Gastroesophageal sphincter (tissue), 4 donors: ENCODE measurements around the gene COL11A2. TPM values are rescaled to one million over a fixed set of nuclear protein-coding genes. Genes with fewer than 3 reads are reported as not detected.
A peak's percentile ranks its signal among the peaks of the same experiment; 100 is the strongest.

Source experiments
- ATAC-seq: fragments of 150-250 bp; one replicate; pipeline ENCODE4 v1.9.1; 2016; ENCODE audit warnings: mild to moderate bottlenecking, moderate library complexity
- H3K27ac ChIP-seq, 4 donors: fragments of 200-600 bp; sonication (generic) in 3 of 4; 1 replicate in 3 of 4; 2 replicates in 1 of 4; pipeline ENCODE4 v1.5.1; 2016 to 2019
- H3K27me3 ChIP-seq: fragments of 200-600 bp; sonication (generic); one replicate; pipeline ENCODE4 v1.5.1; 2019
- H3K36me3 ChIP-seq, 2 donors: fragments of 200-600 bp; sonication (generic); one replicate each; pipeline ENCODE4 v1.5.1; 2019; ENCODE audit warnings: control low read depth in 1 of 2
- H3K4me1 ChIP-seq, 3 donors: fragments of 200-600 bp; sonication (generic); 1 replicate in 2 of 3; 2 replicates in 1 of 3; pipeline ENCODE4 v1.5.1; 2016 to 2019; ENCODE audit warnings: control low read depth in 2 of 3
- H3K4me3 ChIP-seq, 2 donors: fragments of 200-600 bp; sonication (generic); one replicate each; pipeline ENCODE4 v1.5.1; 2019; ENCODE audit warnings: mild to moderate bottlenecking in 1 of 2, moderate library complexity in 1 of 2
- H3K9me3 ChIP-seq, 3 donors: fragments of 200-600 bp; sonication (generic); one replicate each; pipeline ENCODE4 v1.5.1; 2017 to 2019; ENCODE audit warnings: control low read depth in 2 of 3
- CTCF ChIP-seq, 4 experiments: fragments of 200-600 bp in 2 of 4; fragments of 450-650 bp in 2 of 4; sonication (generic) in 1 of 4; IDR thresholded peaks; one replicate each; pipeline ENCODE4 v1.5.1; 2017 to 2019; ENCODE audit warnings: antibody characterized with exemption in 4 of 4, mild to moderate bottlenecking in 2 of 4, moderate library complexity in 2 of 4
- EP300 ChIP-seq: sonication (generic); formaldehyde crosslinking; IDR thresholded peaks from one replicate; pipeline ENCODE4 v1.6.1; 2017; ENCODE audit warnings: antibody characterized with exemption, mild to moderate bottlenecking
- POLR2A ChIP-seq, 2 donors: fragments of 450-650 bp; IDR thresholded peaks; one replicate each; pipeline ENCODE4 v1.6.1; 2017; ENCODE audit warnings: antibody characterized with exemption in 2 of 2, mild to moderate bottlenecking in 2 of 2, moderate library complexity in 1 of 2
- POLR2AphosphoS5 ChIP-seq: sonication (generic); formaldehyde crosslinking; IDR thresholded peaks from one replicate; pipeline ENCODE4 v1.6.1; 2017; ENCODE audit warnings: antibody characterized with exemption
- WGBS, 2 donors: methylation state at CpG; one replicate each; pipeline ENCODE4 v1.1.5; 2018; ENCODE audit warnings: low coverage in 1 of 2; 5-methylcytosine and 5-hydroxymethylcytosine counted together
- total RNA-seq, 4 donors: library from RNA; depleted of rRNA; stranded (reverse); fragments of >200 nt; gene quantifications; one replicate each; pipeline ENCODE4 v1.1.0, GENCODE V29; 2016

COL11A2 gene
- total RNA-seq, 4 donors from 2014 or later: 0.35 to 1.4 (median 0.45) TPM

- Histone ChIP-seq H3K4me1 (peaks cover 13 to 56% (median 20%) of the 10 kb centered on the region in 3 donors), H3K27ac (peak overlapping the region in 1 of 4 donors; percentile 15), H3K36me3 (peaks cover 0 to 56% of the 10 kb centered on the region in 2 donors), H3K4me3 (no peak overlapping the region), H3K27me3 (no peaks in the 10 kb centered on the region), H3K9me3 (no peaks in the 10 kb centered on the region)
- ATAC-seq: no peak
- TF ChIP-seq POLR2A (IDR thresholded peaks at IDR 0.05) (no peak), EP300 (no peak), CTCF (IDR thresholded peaks at IDR 0.05) (no peak), POLR2AphosphoS5 (no peak)
- 47 to 79% methylated on average over 3 to 5 of the region's 6 CpGs for WGBS, 2 donors
Observed at GRCh38 chr6:33198159-33198852, 6.0 kb upstream of the COL11A2 start.

DNA sequence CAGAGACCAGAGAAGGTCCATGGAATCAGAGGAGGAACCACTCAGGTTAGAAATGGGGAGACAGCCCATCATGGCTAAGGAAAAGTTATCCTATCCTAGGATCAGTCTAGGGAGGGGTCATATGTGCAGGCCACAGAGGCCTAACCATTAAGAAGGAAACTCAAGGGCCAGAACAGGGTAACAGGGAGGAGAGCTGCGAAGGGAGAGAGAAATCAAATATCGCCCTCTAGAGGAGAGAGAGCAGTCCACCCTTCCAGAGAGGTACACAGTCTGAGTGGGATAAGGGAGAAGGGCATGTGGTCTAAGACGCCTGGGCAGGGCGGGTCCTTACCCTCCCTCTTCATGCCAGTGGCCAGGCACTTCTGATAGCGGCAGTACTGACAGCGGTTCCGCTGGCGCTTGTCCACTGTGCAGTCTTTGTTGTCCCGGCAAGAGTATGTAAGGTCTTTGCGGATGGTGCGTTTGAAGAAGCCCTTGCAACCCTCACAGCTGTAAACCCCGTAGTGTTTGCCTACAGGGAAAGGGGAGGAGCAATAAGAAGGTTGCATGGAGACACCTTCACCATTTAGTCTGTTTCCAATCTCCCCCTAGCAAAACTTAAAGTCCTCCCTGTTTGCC lies 5.3 kb upstream of the COL11A2 start:
- TF ChIP-seq POLR2AphosphoS5 (no peak), CTCF (IDR thresholded peaks at IDR 0.05) (peak in 3 of 4 experiments; percentile 54 to 73 (median 56))
- Histone ChIP-seq H3K27me3 (no peaks in the 10 kb centered on the region), H3K4me3 (no peak overlapping the region), H3K9me3 (no peaks in the 10 kb centered on the region), H3K27ac (peak overlapping the region in 3 of 4 donors; percentile 15 to 33 (median 30)), H3K4me1 (peaks cover 13 to 56% (median 24%) of the 10 kb centered on the region in 3 donors), H3K36me3 (peaks cover 0 to 48% of the 10 kb centered on the region in 2 donors)
- 0 to 31% methylated on average over 2 to 10 of the region's 12 CpGs for WGBS, 2 donors
- no peak for ATAC-seq

- 53 to 74% methylated on average over 6 to 7 of the region's 15 CpGs for WGBS, 2 donors
- peaks cover 0 to 40% of the 10 kb centered on the region in 2 donors for H3K36me3 ChIP-seq
Observed at GRCh38 chr6:33195304-33196165, 3.3 kb upstream of the COL11A2 start.

DNA sequence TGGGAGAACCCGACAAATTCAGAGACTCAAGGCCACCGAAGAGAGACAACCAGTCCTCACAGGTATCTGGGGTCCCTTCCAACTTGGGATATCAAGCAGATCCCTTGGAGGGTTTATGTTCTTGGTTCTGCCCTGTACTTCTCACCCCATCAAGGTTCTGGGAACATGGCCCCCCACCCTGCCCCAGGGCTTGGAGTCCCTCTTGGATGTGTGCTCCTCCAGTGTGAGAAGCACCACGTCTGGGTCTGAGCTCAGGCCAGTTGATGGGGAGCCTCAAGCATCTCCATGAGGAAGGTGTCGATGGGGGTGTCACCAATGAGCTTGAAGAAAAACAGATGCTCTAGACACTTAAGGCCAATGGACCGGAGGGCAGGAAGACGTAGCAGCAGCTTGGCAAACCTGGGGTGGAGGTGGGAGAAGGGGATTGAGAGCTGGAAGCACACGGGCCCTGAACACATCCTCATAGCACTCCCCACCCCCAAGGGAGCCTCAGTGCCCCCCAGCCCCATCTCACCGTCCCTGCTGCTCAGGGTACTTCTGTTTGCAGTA lies 2.2 kb upstream of the COL11A2 start:
- no peak for ATAC-seq
- Histone ChIP-seq H3K36me3 (peaks cover 0 to 40% of the 10 kb centered on the region in 2 donors), H3K9me3 (no peaks in the 10 kb centered on the region), H3K4me3 (no peak overlapping the region), H3K27me3 (peaks cover 29% of the 10 kb centered on the region), H3K27ac (no peak overlapping the region), H3K4me1 (peaks cover 4 to 46% (median 15%) of the 10 kb centered on the region in 3 donors)
- whole genome bisulfite sequencing, 2 donors: 37% methylated on average over 4 of the region's 8 CpGs; no CpG with 5 or more reads in 1 of the 2 donors
- TF ChIP-seq POLR2AphosphoS5 (no peak), POLR2A (IDR thresholded peaks at IDR 0.05) (no peak), EP300 (no peak), CTCF (IDR thresholded peaks at IDR 0.05) (no peak)

More at GRCh38 chr6:33195304-33196165, 3.3 kb upstream of the COL11A2 start:
- no peaks in the 10 kb centered on the region for H3K9me3 ChIP-seq
- H3K27ac ChIP-seq: no peak overlapping the region
- H3K4me3 ChIP-seq: no peak overlapping the region
- peaks cover 4 to 49% (median 17%) of the 10 kb centered on the region in 3 donors for H3K4me1 ChIP-seq
- TF ChIP-seq EP300 (no peak), POLR2AphosphoS5 (no peak), POLR2A (IDR thresholded peaks at IDR 0.05) (no peak), CTCF (IDR thresholded peaks at IDR 0.05) (no peak)
- peaks cover 19% of the 10 kb centered on the region for H3K27me3 ChIP-seq
- no peak for ATAC-seq
